ENCODE data around the gene CGN. TPM values are rescaled to one million over a fixed set of nuclear protein-coding genes. Genes with fewer than 3 reads are reported as not detected.
A peak's percentile ranks its signal among the peaks of the same experiment; 100 is the strongest.
"Not testable (repeated sequence)": the region's sequence is repeated elsewhere in the genome, so short reads cannot be mapped to it uniquely, and the experiment has no call there.

CGN gene
- total RNA-seq, 1 donor from 2014 or later: 0.19 TPM

DNA sequence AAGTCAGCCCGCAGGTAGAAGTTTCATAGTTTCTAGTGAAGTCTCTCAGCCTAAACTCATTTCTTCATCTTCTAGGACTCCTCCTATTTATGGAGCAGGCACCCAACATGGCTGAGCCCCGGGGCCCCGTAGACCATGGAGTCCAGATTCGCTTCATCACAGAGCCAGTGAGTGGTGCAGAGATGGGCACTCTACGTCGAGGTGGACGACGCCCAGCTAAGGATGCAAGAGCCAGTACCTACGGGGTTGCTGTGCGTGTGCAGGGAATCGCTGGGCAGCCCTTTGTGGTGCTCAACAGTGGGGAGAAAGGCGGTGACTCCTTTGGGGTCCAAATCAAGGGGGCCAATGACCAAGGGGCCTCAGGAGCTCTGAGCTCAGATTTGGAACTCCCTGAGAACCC, 7.2 kb downstream of the CGN start:
- no peak for DNase-seq (ENCODE audit: low spot score)
- intact Hi-C loops (cut with DNase I): no loop called here

DNA sequence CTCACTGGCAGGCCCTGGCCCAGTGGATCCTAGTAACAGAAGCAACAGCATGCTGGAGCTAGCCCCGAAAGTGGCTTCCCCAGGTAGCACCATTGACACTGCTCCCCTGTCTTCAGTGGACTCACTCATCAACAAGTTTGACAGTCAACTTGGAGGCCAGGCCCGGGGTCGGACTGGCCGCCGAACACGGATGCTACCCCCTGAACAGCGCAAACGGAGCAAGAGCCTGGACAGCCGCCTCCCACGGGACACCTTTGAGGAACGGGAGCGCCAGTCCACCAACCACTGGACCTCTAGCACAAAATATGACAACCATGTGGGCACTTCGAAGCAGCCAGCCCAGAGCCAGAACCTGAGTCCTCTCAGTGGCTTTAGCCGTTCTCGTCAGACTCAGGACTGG, 7.7 kb downstream of the CGN start:
- intact Hi-C loops (cut with DNase I): no loop called here
- DNase-seq (ENCODE audit: low spot score): no peak

DNA sequence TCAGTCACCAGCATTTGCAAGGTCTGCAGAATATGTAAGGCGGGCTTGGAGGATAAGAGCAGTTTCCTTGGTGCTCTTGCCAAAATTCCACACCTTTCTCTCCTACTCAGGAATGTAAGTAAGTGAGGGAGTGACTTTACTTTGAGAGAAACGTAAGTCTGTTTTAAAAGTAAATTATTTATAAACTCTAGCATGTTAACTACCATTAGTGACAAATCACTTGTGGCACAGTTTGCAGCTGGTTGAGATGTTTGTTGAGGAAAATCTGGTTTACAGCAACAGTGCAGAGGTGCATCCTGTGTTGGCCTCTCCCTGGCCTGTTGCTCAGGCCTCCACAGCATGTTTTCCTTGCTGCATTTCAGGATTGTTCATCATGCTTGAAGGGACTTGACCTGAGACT, 8.5 kb downstream of the CGN start:
- intact Hi-C loops (cut with DNase I): no loop called here
- DNase-seq (ENCODE audit: low spot score): no peak

DNA sequence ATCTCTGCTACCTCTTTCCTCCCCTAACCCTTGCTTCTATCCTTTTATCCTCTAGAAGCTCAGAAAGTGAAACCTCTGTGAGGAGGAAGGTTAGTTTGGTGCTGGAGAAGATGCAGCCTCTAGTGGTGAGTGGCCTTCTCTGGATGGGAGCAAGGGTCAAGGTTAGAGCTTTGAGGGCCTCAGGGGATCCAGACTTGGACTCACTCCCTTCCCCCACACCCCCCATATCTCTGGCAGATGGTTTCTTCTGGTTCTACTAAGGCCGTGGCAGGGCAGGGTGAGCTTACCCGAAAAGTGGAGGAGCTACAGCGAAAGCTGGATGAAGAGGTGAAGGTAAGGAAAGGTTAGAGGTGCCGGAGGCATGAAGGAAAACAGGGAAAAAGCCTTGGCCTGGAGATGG, 9.2 kb downstream of the CGN start:
- intact Hi-C loops (cut with DNase I): no loop called here
- DNase-seq (ENCODE audit: low spot score): no peak

DNA sequence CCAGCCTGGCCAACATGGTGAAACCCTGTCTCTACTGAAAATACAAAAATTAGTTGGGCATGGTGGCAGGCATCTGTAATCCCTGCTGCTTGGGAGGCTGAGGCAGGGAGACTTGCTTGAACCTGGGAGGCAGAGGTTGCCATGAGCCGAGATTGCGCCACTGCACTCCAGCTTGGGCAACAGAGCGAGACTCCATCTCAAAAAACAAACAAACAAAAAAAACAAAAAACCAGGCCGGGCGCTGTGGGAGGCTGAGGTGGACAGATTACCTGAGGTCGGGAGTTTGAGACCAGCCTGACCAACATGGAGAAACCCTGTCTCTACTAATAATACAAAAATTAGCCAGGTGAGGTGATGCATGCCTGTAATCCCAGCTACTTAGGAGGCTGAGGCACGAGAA, 11.2 kb downstream of the CGN start:
- intact Hi-C loops (cut with DNase I); DNase-seq (ENCODE audit: low spot score): not testable (repeated sequence)

DNA sequence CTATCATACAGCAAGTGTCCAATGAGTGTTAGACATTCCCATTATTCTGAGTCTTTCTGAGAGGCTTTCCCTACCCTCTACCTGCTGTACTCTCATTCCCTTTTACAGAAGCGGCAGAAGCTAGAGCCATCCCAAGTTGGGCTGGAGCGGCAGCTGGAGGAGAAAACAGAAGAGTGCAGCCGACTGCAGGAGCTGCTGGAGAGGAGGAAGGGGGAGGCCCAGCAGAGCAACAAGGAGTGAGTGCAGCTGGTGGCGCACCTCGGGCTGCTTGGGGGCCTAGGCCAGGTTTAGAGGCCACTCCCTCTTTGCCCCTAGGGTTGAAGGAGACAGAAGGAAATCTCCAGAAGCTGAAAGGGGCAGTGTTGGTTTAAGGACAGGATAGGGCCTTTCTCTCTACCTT, 12.1 kb downstream of the CGN start:
- no peak for DNase-seq (ENCODE audit: low spot score)
- intact Hi-C loops (cut with DNase I): no loop called here

DNA sequence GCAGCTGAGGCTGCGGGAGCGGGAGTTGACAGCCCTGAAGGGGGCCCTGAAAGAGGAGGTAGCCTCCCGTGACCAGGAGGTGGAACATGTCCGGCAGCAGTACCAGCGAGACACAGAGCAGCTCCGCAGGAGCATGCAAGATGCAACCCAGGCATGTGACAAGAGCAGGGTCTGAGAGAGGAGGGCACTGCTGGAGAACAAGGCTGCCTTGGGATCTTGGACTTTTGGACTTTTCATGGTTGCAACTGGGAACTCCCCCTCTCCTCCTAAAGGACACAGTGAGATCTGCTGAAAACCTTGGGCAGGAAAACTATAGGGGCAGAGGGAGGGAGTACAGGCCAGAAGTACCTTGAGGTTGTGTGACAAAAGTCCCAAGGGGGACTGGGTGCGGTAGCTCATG, 13.5 kb downstream of the CGN start:
- intact Hi-C loops (cut with DNase I): no loop called here
- no peak for DNase-seq (ENCODE audit: low spot score)

DNA sequence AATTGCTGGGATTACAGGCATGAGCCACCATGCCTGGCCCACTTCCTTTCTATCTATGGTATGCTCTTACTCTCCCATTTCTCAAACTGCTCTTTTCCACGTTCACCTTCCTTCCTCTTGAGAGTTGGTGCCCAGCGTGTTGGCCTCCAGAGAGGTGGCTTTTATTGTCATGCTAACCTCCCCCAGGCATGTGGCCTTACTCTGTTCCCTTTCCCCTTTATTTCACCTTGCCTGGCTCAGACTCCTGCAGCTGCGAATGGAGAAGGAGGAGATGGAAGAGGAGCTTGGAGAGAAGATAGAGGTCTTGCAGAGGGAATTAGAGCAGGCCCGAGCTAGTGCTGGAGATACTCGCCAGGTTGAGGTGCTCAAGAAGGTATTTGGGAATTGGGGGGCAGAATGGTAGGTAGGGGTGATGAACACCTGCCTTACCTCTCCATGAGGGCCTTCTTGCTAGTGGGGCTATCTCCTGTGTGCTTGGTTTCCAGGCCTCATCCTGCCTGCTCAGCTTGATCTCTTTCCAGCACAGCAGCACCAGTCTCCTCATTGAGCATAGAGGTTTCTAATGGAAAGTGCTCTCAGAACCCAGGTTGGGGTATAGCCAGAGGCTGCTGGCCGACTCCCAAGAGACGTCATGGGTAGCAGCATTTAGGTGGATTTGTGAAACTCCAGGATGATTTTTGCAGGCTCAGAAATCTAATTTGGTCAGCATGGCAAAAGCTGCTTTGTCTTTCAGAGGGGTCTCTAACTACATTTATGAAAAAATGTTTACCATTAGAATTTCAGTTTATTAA, 15.7 kb downstream of the CGN start:
- DNase-seq (ENCODE audit: low spot score): no peak
- intact Hi-C loops (cut with DNase I): no loop called here

DNA sequence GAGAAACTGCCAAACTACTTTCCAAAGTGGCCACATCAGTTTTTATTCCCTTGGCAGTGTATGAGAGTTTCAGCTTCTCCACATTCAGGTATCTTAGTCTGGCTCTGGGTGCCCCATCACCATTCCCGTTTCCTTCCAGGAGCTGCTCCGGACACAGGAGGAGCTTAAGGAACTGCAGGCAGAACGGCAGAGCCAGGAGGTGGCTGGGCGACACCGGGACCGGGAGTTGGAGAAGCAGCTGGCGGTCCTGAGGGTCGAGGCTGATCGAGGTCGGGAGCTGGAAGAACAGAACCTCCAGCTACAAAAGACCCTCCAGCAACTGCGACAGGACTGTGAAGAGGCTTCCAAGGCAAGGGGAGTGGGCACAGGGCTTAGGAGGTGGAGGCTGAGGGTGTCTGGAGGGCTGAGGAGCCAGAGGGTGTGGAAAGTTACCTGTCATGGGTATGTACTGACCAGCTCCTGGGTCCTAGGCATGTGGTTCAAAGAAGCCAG, 18.1 kb downstream of the CGN start:
- no peak for DNase-seq (ENCODE audit: low spot score)
- intact Hi-C loops (cut with DNase I): no loop called here

DNA sequence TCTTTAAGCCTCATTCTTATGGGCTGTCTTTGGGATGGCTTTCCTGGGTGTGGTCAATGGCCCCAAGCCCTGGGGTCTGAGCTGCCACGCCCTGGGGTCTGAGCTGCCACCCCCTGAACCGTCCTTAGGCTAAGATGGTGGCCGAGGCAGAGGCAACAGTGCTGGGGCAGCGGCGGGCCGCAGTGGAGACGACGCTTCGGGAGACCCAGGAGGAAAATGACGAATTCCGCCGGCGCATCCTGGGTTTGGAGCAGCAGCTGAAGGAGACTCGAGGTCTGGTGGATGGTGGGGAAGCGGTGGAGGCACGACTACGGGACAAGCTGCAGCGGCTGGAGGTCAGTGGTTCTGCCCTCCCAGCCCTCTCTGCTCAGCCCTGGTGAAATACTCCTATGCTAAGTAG, 18.6 kb downstream of the CGN start:
- intact Hi-C loops (cut with DNase I): loop anchor here (5.0 kb wide), 1 partner anchor 308 kb away; the partner anchor contains the start of gene C2CD4D
- no peak for DNase-seq (ENCODE audit: low spot score)

DNA sequence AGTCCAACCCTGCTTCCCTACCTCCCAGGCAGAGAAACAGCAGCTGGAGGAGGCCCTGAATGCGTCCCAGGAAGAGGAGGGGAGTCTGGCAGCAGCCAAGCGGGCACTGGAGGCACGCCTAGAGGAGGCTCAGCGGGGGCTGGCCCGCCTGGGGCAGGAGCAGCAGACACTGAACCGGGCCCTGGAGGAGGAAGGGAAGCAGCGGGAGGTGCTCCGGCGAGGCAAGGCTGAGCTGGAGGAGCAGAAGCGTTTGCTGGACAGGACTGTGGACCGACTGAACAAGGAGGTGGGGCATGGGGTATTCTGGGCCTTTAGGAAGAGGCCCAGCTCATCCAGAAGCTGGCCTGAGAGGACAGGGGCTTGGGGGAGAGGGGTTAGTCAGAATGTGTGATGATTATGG, 19.3 kb downstream of the CGN start:
- intact Hi-C loops (cut with DNase I): loop anchor here (5.0 kb wide), 1 partner anchor 307 kb away; the partner anchor contains the start of gene C2CD4D
- DNase-seq (ENCODE audit: low spot score): no peak

DNA sequence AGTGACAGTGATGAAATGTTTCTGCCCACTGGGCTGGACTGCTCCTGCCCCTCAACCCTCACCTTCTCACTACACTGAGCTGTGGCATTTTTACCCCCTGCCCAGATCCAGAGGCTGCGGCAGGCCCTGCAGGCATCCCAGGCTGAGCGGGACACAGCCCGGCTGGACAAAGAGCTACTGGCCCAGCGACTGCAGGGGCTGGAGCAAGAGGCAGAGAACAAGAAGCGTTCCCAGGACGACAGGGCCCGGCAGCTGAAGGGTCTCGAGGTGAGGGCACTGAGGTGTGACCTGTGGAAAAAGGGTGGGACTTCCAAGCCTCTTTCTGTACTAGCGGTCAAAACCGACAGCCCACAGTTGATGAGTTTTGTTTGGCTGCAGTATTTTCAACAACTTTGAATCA, 22.7 kb downstream of the CGN start:
- no peak for DNase-seq (ENCODE audit: low spot score)
- intact Hi-C loops (cut with DNase I): loop anchor here (1.0 to 5.0 kb wide), 2 partner anchors 201 to 303 kb away; partner anchors contain the start of gene C2CD4D

DNA sequence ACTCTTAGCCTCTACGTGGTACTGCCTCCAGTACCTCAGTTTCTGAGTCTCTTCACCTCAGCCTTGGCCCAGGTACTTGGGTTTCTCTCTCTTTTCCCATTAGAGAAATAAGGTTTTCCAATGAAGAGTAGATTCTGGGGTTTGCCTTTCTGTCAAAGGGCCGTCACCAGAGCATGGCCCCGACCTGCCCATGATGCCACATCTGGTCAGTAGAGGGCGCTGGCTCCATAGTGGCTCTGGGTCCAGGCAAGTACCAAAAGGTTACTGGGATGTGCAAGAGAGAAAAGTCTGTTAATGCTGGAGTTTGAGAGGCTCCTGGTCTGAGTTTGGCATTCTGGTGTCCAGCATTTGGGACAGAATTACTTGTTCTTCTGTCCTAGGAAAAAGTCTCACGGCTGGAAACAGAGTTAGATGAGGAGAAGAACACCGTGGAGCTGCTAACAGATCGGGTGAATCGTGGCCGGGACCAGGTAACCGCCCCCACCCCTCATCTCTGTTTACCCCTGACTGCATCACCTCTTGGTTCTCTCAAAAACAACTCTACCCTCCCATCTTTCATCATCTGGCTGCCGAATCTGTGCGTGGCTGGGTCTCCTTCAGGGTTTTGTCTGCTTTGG, 23.6 kb downstream of the CGN start:
- intact Hi-C loops (cut with DNase I): loop anchor here (1.0 to 5.0 kb wide), 3 partner anchors 77 to 303 kb away; partner anchors contain the start of genes C2CD4D and POGZ
- DNase-seq (ENCODE audit: low spot score): peak; percentile 91

DNA sequence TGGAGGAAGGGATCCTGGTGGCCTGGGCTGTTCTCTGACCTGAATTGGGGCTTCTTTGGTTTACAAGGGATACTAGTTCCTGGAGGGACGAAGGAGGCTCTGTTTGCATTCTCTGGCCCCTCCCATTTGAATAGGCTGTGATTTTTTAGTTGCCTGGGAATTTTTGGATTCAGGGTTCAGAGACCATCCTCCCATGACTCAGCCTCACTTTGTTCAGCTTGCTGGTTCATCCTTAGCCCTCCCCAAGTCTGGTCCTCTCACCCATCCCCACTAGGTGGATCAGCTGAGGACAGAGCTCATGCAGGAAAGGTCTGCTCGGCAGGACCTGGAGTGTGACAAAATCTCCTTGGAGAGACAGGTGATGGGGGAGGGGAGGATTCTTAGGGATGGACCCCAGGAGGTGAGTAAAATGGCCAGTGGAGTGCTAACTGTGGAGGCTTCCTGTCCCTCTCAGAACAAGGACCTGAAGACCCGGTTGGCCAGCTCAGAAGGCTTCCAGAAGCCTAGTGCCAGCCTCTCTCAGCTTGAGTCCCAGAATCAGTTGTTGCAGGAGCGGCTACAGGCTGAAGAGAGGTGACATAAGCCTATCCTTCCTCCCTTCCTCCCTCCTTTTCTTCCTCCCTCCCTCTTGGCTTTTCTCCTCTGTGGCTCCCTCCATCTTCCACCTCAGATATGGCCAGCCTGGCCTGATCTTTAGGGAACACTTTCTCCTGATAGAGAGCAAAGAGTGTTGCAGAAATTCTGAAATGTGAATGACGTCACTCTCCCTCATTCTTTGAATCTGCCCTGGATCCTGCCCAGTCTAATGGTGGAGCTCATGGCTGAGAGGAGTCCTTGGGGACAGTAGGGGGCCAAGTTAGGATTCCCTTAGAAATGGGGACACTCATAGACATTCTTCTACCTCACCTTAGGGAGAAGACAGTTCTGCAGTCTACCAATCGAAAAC, 24.4 kb downstream of the CGN start:
- intact Hi-C loops (cut with DNase I): loop anchor here (5.0 kb wide), 1 partner anchor 78 kb away; the partner anchor contains the start of gene POGZ
- no peak for DNase-seq (ENCODE audit: low spot score)

DNA sequence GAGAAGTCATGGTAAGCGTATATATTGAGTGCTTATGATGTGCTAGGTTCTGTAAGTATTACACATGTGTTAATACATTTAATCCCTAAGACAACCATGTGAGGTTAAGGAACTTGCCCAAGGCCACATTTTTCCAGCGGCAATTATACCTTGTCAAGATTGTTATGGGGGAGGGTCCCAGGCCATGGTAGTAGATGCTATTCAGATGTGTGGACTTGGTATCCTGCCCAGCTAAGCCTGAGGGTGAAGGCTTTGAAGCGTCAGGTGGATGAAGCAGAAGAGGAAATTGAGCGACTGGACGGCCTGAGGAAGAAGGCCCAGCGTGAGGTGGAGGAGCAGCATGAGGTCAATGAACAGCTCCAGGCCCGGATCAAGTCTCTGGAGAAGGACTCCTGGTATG, 25.3 kb downstream of the CGN start:
- DNase-seq (ENCODE audit: low spot score): no peak
- intact Hi-C loops (cut with DNase I): loop anchor here (5.0 kb wide), 1 partner anchor 79 kb away; the partner anchor contains the start of gene POGZ

DNA sequence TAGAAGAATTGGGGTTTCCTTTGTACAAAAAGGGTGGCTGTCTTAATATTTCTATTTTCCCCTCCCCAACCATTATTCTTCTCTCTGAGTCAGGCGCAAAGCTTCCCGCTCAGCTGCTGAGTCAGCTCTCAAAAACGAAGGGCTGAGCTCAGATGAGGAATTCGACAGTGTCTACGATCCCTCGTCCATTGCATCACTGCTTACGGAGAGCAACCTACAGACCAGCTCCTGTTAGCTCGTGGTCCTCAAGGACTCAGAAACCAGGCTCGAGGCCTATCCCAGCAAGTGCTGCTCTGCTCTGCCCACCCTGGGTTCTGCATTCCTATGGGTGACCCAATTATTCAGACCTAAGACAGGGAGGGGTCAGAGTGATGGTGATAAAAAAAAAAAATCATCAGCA, 25.9 kb downstream of the CGN start:
- intact Hi-C loops (cut with DNase I): loop anchor here (5.0 kb wide), 1 partner anchor 80 kb away; the partner anchor contains the start of gene POGZ

DNA sequence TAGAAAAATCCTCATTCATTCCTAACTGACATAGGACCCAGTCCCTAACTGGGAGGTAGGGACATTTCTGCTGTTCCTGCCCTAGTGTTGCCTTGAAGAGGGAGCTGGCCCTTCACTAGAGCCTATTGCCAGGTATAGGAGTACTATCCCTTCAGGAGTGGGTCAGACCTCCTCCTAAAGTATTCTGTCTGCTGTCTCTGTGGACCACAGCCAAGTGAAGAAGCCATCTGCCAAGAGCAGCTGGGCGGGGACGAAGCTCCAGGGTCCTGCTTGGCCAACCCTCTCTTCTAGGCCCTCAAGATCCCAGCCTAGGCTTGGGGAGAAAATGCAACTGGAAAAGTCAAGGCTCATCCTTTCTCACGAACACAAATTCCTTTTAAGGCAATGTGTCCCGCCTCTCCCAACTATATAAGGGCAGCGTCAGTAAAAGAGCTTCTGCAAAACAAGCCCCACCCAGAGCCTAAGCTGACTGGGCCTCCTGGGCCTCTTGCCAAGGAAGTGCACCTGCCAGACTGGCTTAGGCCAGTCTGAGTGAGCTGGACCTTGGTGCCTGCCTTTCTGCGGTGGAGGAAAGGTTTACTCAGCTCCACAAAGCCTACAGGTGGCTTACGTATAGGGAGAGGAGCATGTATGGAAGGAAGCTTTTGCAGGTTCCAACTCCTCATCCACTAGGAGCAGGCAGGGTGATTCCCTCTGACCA, 28.3 kb downstream of the CGN start:
- intact Hi-C loops (cut with DNase I): loop anchor here (5.0 kb wide), 1 partner anchor 82 kb away; the partner anchor contains the start of gene POGZ
- peak; percentile 90 for DNase-seq (ENCODE audit: low spot score)

More for the DNA sequence above, 25.9 kb downstream of the CGN start:
- DNase-seq (ENCODE audit: low spot score): no peak

DNA sequence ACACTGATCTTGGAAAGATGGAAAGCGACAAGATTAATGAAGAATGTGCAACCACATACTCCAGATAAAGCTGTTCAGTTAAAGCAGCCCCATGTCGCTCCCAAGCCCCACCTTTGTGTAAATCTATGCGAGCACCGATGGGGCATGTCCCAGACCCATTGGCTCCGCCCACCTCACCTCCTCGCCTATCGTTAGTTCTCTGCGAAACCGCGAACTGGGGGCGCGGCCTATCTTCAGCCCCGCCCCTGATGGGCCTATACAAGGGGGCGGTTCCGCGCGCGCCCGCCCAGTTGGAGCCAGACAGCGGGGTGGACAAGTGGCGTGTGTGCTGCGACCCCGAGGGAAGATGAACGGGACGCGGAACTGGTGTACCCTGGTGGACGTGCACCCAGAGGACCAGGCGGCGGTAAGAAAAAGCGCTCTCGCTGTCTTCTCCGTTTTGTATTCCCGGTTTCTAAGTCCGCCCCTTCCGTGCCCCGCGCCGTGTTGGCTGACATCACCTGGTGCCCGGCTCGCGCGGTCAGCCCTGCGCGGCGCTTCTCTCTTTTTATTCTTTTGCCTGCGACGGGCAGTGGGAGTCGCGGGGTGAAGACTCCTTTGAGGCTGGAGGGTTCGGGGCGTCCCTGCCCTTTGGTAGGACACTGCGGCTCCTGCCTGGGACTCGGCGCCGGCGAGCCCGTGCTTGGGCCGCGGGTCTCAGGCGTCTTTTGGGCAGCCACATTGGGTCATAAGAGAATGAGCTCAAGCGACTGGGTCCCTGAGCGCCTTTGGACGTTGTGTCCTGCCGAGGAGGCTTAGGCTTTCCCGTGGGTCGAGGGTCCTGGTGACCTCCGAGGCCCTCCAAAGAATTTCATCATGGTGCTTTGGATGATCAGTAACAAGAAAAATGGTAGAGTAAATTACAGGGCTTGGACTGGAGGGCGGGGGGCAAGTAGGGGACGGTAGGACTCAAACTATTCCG, 29.1 kb downstream of the CGN start, which contains the start of gene TUFT1:
Gene TUFT1 (plus strand): TSS at position 289 of the 961 bp plus-strand sequence. CDS start 58 bp downstream, at position 347.
- intact Hi-C loops (cut with DNase I): no loop called here
- peak; percentile 95 for DNase-seq (ENCODE audit: low spot score)

Measured in cardiac septum (tissue), 1 donor.